Superior temporal gyrus (tissue), 1 donor: ENCODE data around the gene ZNF766.
A peak's percentile ranks its signal among the peaks of the same experiment; 100 is the strongest.
"Not testable (repeated sequence)": the region's sequence is repeated elsewhere in the genome, so short reads cannot be mapped to it uniquely, and the experiment has no call there.

Source experiments
- DNase-seq: peaks from one replicate; pipeline ENCODE4 v3.0.0-alpha.2; 2016; ENCODE audit errors: extremely low spot score

Gene ZNF766

GRCh38 chr19:52269338-52270261 is at the start of gene ZNF766:
Gene ZNF766 (plus strand): TSS chr19:52269587. CDS start chr19:52269614, 27 bp downstream.
- DNase-seq, result peak; percentile 97

GRCh38 chr19:52219611-52220010 is 49.8 kb upstream of the ZNF766 start:
- DNase-seq, result no peak

GRCh38 chr19:52221031-52221430 is 48.4 kb upstream of the ZNF766 start:
- DNase-seq, result no peak

- DNase-seq, result no peak
Observed at GRCh38 chr19:52221831-52222375, 47.5 kb upstream of the ZNF766 start.

- DNase-seq, result no peak
Observed at GRCh38 chr19:52224211-52224610, 45.2 kb upstream of the ZNF766 start.

- no peak for DNase-seq
Observed at GRCh38 chr19:52226652-52227051, 42.7 kb upstream of the ZNF766 start.

- DNase-seq, result no peak
Observed at GRCh38 chr19:52227196-52227940, 42.0 kb upstream of the ZNF766 start.

GRCh38 chr19:52227980-52228379 is 41.4 kb upstream of the ZNF766 start:
- no peak for DNase-seq

GRCh38 chr19:52229524-52229923 is 39.9 kb upstream of the ZNF766 start:
- no peak for DNase-seq

- DNase-seq, result no peak
Observed at GRCh38 chr19:52230685-52231084, 38.7 kb upstream of the ZNF766 start.

GRCh38 chr19:52231154-52231910 is 38.1 kb upstream of the ZNF766 start:
- no peak for DNase-seq

GRCh38 chr19:52234406-52234805 is 35.0 kb upstream of the ZNF766 start:
- no peak for DNase-seq

GRCh38 chr19:52237197-52237596 is 32.2 kb upstream of the ZNF766 start:
- DNase-seq, result no peak

GRCh38 chr19:52237771-52238400 is 31.5 kb upstream of the ZNF766 start:
- DNase-seq, result peak; percentile 86

- DNase-seq, result no peak
Observed at GRCh38 chr19:52244021-52244420, 25.4 kb upstream of the ZNF766 start.

- DNase-seq, result peak; percentile 29
Observed at GRCh38 chr19:52248241-52248640, 21.1 kb upstream of the ZNF766 start.

GRCh38 chr19:52258426-52258825 is 11.0 kb upstream of the ZNF766 start:
- DNase-seq, result no peak

GRCh38 chr19:52265556-52265955 is 3.8 kb upstream of the ZNF766 start:
- DNase-seq, result not testable (repeated sequence)

GRCh38 chr19:52270266-52270885 is 989 bp downstream of the ZNF766 start:
- no peak for DNase-seq

- DNase-seq, result no peak
Observed at GRCh38 chr19:52273301-52273700, 3.9 kb downstream of the ZNF766 start.

- no peak for DNase-seq
Observed at GRCh38 chr19:52274191-52274590, 4.8 kb downstream of the ZNF766 start.
